K562 (cell line): ENCODE results near the gene CD300LG. TPM values are rescaled to one million over a fixed set of nuclear protein-coding genes. Genes with fewer than 3 reads are reported as not detected.

ENCODE experiments used
- ATAC-seq: fragments of 200-7000 bp; cut with Tn5 transposase; 3 replicates; pipeline ENCODE4 v1.9.1; 2020; ENCODE audit warnings: moderate library complexity
- BruUV-seq: library from RNA; stranded (reverse); fragments of 400-500 nt; replicated peaks from 2 replicates; lab custom pipeline; 2021; lab: Mats Ljungman, UMichigan
- CTCF ChIA-PET: fragments of 300-600 bp; formaldehyde crosslinking; extraction: SDS; loops from one replicate; lab custom pipeline; 2021; ENCODE audit warnings: low intra/inter-chr PET ratio; lab: Yijun Ruan, JAX
- POLR2A ChIA-PET: fragments of 300-600, 350-650 bp; sonication (Branson Sonifier 250); formaldehyde crosslinking; extraction: SDS; loops from one replicate; lab custom pipeline; 2021; ENCODE audit warnings: antibody characterized with exemption, inconsistent platforms; lab: Yijun Ruan, JAX
- DNase-seq, 4 experiments: peaks; one replicate each; pipeline versions ENCODE4 v3.0.0 to v3.0.0-alpha.2; 2011 to 2018; ENCODE audit warnings: low spot score in 3 of 4, mixed read lengths in 3 of 4; ENCODE audit errors: extremely low read depth in 1 of 4
- FAIRE-seq: peaks from 2 replicates; lab custom pipeline; 2011; peaks lifted over from hg19 to GRCh38; lab: Jason Lieb, UNC
- H2AFZ ChIP-seq: 2 replicates; pipeline ENCODE4 v1.6.0; 2011; ENCODE audit warnings: low read depth, low read length, control low read depth, inconsistent platforms
- H3K27ac ChIP-seq: fragments of 200-600 bp; 3 replicates; pipeline ENCODE4 v1.8.0; 2011; ENCODE audit warnings: low read depth, mild to moderate bottlenecking, control low read depth, inconsistent platforms, low read length, moderate library complexity, mixed read lengths; ENCODE audit errors: extremely low read depth
- H3K27me3 ChIP-seq, 2 experiments: fragments of 300-600 bp in 1 of 2; 2 replicates in 1 of 2; 3 replicates in 1 of 2; pipeline versions ENCODE4 v1.6.0 to v1.8.0; 2011; ENCODE audit warnings: inconsistent platforms in 2 of 2, low read length in 2 of 2, mild to moderate bottlenecking in 1 of 2, mixed read lengths in 1 of 2, moderate library complexity in 1 of 2; ENCODE audit not compliant: control insufficient read depth in 2 of 2, insufficient read depth in 2 of 2
- H3K36me3 ChIP-seq: fragments of 300-600 bp; 3 replicates; pipeline ENCODE4 v1.8.0; 2011; ENCODE audit warnings: mild to moderate bottlenecking, low read length, inconsistent platforms; ENCODE audit not compliant: control insufficient read depth, insufficient read depth
- H3K4me1 ChIP-seq, 2 experiments: fragments of 200-600 bp in 1 of 2; replicated peaks in 1 of 2; 2 replicates in 1 of 2; 3 replicates in 1 of 2; pipeline versions ENCODE4 v1.5.1 to v1.8.0; 2011; ENCODE audit warnings: inconsistent platforms in 2 of 2, low read length in 2 of 2, mild to moderate bottlenecking in 1 of 2, mixed read lengths in 1 of 2, moderate library complexity in 1 of 2; ENCODE audit not compliant: control insufficient read depth in 2 of 2, insufficient read depth in 2 of 2
- H3K4me2 ChIP-seq: 2 replicates; pipeline ENCODE4 v1.6.1; 2011; ENCODE audit warnings: low read length, control low read depth, inconsistent platforms, mixed read lengths; ENCODE audit not compliant: insufficient read depth
- H3K4me3 ChIP-seq: fragments of 200-600 bp; sonication (generic), shearing (Covaris generic); 2 replicates; pipeline ENCODE4 v1.5.1; 2016; ENCODE audit warnings: control low read depth, inconsistent platforms
- H3K79me2 ChIP-seq: fragments of 200-600 bp; 3 replicates; pipeline ENCODE4 v1.8.0; 2011; ENCODE audit warnings: low read length, inconsistent platforms; ENCODE audit not compliant: control insufficient read depth, insufficient read depth
- H3K9ac ChIP-seq, 2 experiments: 2 replicates each; pipeline versions ENCODE4 v1.6.0 to v1.6.1; 2011; ENCODE audit warnings: low read depth in 2 of 2, low read length in 2 of 2, control low read depth in 1 of 2, inconsistent platforms in 1 of 2, mild to moderate bottlenecking in 1 of 2, mixed read lengths in 1 of 2; ENCODE audit not compliant: insufficient read depth in 1 of 2
- H3K9me1 ChIP-seq: one replicate; pipeline ENCODE4 v1.6.0; 2011; ENCODE audit warnings: inconsistent platforms, mild to moderate bottlenecking, low read length, moderate library complexity; ENCODE audit not compliant: control insufficient read depth, insufficient read depth
- H3K9me3 ChIP-seq: replicated peaks from 2 replicates; pipeline ENCODE4 v1.5.1; 2011; ENCODE audit warnings: low read depth, low read length, inconsistent platforms; ENCODE audit not compliant: control insufficient read depth, insufficient read depth
- H4K20me1 ChIP-seq: replicated peaks from 2 replicates; pipeline ENCODE4 v1.6.1; 2011; ENCODE audit warnings: low read length, inconsistent platforms, mixed read lengths; ENCODE audit not compliant: control insufficient read depth, insufficient read depth
- SNAPC5 ChIP-seq: fragments of 250-450 bp; sonication (Bioruptor Pico); IDR thresholded peaks from 2 replicates; pipeline ENCODE4 v1.8.0; 2021; ENCODE audit warnings: moderate library complexity, mild to moderate bottlenecking, inconsistent platforms
- U2AF1 ChIP-seq: fragments of 200-400 bp; formaldehyde crosslinking; optimal IDR thresholded peaks from 2 replicates; pipeline ENCODE3; 2017; ENCODE audit warnings: mild to moderate bottlenecking, low read depth, low read length, moderate library complexity
- ZNF274 ChIP-seq: IDR thresholded peaks from 2 replicates; pipeline ENCODE4 v1.6.1; 2011; ENCODE audit warnings: low read depth, mild to moderate bottlenecking, low read length, moderate library complexity, borderline replicate concordance
- ZNF696 ChIP-seq: fragments of 250-450 bp; sonication (Bioruptor Pico); conservative IDR thresholded peaks from 2 replicates; pipeline ENCODE4 v1.4.0; 2020; ENCODE audit warnings: mild to moderate bottlenecking, moderate library complexity
- whole genome bisulfite sequencing: fragments of 100-300 bp; shearing (Covaris generic); methylation state at CpG from one replicate; pipeline ENCODE4 v1.1.6; 2016; ENCODE audit warnings: low coverage, mixed read lengths; ENCODE audit not compliant: insufficient coverage; ENCODE audit errors: missing lambda C conversion rate; 5-methylcytosine and 5-hydroxymethylcytosine counted together
- in situ Hi-C: fragments of 300-500 bp; cut with MboI; formaldehyde crosslinking; loops from 4 replicates; pipeline ENCODE4 v1.15.0; 2018; ENCODE audit warnings: inconsistent platforms, mixed read lengths
- intact Hi-C: fragments of 100-400 bp; cut with micrococcal nuclease; formaldehyde crosslinking; loops from 2 replicates; pipeline ENCODE4 v1.14.2; 2022
- polyA plus RNA-seq, 8 experiments: library from polyadenylated mRNA; depleted of rRNA in 4 of 8; stranded (reverse) in 5 of 8; unstranded in 3 of 8; fragments of >200 nt; fragmentation: Nextera tagmentation in 2 of 8; fragmentation: Illumina TruSeq in 1 of 8; extraction: Ambion mirVana in 2 of 8; extraction: Trizol in 1 of 8; gene quantifications; 2 replicates each; pipeline versions ENCODE4 v1.2.1 to v1.2.3, GENCODE V29; 2011 to 2014; ENCODE audit warnings: inconsistent platforms in 1 of 8, missing spikeins in 1 of 8
- total RNA-seq, 7 experiments: library from RNA; depleted of rRNA in 6 of 7; stranded (reverse); fragments of >200 nt in 6 of 7; fragmentation: Illumina TruSeq in 2 of 7; extraction: Trizol in 2 of 7; gene quantifications; 2 replicates each; pipeline versions ENCODE4 v1.2.1 to v1.2.3, GENCODE V29; 2011 to 2021; ENCODE audit warnings: low replicate concordance in 1 of 7
- TF ChIP-seq, protein P1 (sequence below): fragments of 200-800 bp; sonication (Bioruptor generic); IDR thresholded peaks from 2 replicates; pipeline ENCODE4 v1.6.1; 2017; ENCODE audit warnings: missing genetic modification characterization, missing compliant biosample characterization

CD300LG gene
- total and polyA plus RNA-seq, 9 of the 15 experiments (the other 6 are each of a cell fraction or from before 2014, with no cell fraction given): not detected

DNA sequence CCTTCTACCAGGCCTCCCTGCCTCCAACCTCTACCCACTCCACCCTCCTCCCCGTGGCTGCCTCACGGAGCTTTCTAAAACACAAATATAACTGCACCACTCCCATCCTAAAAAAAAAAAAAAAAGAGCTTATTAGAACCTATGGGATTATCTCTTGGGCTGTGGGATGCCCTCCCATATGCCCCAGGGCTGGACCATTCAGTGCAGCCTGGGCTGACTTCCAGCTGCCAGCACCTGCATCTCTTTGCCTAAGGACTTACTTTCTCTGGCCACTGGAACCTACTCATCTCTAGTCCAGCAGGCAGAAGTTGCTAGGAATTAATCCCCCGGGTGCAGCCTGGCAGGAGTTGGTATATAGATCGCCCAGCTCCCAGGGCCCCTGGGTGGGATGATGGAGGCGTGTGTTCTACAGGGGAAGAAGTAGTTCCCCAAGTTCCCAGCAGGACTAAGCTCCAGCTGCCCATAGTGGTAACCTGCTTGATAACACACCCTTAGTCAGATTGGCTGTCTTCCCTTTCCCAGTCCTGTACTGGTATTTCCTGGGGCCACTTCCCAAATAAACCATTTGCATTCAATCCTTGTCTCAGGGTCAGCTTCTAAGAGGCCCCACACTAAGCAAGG, 24.3 kb upstream of the CD300LG start (continued):
- no peak for TF ChIP-seq SNAPC5 (CRISPR knock-in tag)
- TF ChIP-seq ZNF274: no peak

GRCh38 chr17:43823350-43824084, 23.5 kb upstream of the CD300LG start:
- in situ Hi-C loops: no loop called here
- Histone ChIP-seq H3K9ac (no peak overlapping the region), H4K20me1 (no peaks in the 10 kb centered on the region), H3K9me1 (no peaks in the 10 kb centered on the region)
- ATAC-seq: no peak
- POLR2A ChIA-PET: interaction anchor here (0.6 to 0.8 kb wide), 4 partner anchors 9 to 509 kb away, joined by 3 read pairs; partner anchors contain the start of gene MPP3
- no peak for TF ChIP-seq ZNF696 (CRISPR knock-in tag)
- TF ChIP-seq, protein P1, sequence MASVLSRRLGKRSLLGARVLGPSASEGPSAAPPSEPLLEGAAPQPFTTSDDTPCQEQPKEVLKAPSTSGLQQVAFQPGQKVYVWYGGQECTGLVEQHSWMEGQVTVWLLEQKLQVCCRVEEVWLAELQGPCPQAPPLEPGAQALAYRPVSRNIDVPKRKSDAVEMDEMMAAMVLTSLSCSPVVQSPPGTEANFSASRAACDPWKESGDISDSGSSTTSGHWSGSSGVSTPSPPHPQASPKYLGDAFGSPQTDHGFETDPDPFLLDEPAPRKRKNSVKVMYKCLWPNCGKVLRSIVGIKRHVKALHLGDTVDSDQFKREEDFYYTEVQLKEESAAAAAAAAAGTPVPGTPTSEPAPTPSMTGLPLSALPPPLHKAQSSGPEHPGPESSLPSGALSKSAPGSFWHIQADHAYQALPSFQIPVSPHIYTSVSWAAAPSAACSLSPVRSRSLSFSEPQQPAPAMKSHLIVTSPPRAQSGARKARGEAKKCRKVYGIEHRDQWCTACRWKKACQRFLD (CRISPR knock-in tag): no peak
- no peak for TF ChIP-seq U2AF1
- TF ChIP-seq, all 486 proteins: peak for 0
- no peak for DNase-seq
- BruUV-seq: no TSS peak
- H3K27me3 ChIP-seq: no peaks in the 10 kb centered on the region
- no peaks in the 10 kb centered on the region for H3K9me3 ChIP-seq
- H2AFZ ChIP-seq: no peak overlapping the region
- no peak overlapping the region for H3K4me2 ChIP-seq
- FAIRE-seq: no peak
- H3K4me3 ChIP-seq: no peak overlapping the region
- intact Hi-C loops: no loop called here
- H3K27ac ChIP-seq: no peak overlapping the region
- CTCF ChIA-PET: no interaction called here
- peaks cover 4% of the 10 kb centered on the region; the same call in 2 of the 3 replicates for H3K36me3 ChIP-seq
- WGBS: 43% methylated on average over 10 of the region's 10 CpGs
- no peaks in the 10 kb centered on the region for H3K79me2 ChIP-seq
- H3K4me1 ChIP-seq: no peaks in the 10 kb centered on the region
